Measurements from ENCODE around the gene CARHSP1. TPM values are rescaled to one million over a fixed set of nuclear protein-coding genes. Genes with fewer than 3 reads are reported as not detected.

Gene CARHSP1
- total and polyA plus RNA-seq, 2 of the 4 experiments (the other 2 are of a cell fraction) = 121 to 138 TPM

DNA sequence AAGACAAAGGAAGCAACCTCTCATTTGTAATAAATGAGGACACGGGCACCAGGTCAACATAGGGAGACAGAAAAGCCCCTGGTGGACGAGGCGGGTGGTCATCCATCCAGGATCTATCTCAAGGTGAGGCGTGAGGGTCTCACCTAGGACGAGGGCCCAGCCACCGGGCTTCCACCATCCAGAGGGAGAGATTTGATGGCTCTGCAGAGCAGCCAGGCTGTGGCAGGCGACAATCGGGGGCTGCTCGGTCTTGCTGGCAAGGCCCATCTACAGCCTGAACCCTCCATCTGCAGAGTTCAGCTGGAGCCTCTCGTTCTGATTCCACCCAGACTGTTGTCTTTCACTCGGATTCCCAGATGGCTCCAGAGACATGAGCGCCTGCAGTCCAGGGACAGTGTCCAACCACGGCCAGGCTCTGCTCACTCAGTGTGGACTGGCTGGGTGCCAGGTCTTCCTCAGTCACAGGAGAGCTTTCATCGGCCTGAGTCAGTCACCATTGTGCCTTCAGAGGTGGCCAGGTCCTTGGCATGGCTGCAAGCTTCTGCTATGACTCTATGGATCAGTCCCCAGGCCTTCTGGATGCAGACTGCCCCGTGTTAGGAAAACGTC is 19.2 kb upstream of the CARHSP1 start (continued):
- TF ChIP-seq, protein P1, sequence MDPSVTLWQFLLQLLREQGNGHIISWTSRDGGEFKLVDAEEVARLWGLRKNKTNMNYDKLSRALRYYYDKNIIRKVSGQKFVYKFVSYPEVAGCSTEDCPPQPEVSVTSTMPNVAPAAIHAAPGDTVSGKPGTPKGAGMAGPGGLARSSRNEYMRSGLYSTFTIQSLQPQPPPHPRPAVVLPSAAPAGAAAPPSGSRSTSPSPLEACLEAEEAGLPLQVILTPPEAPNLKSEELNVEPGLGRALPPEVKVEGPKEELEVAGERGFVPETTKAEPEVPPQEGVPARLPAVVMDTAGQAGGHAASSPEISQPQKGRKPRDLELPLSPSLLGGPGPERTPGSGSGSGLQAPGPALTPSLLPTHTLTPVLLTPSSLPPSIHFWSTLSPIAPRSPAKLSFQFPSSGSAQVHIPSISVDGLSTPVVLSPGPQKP (IDR thresholded peaks at IDR 0.05; ENCODE audit: borderline replicate concordance, low read depth, low read length) = no peak
- TF ChIP-seq FOS (IDR thresholded peaks at IDR 0.05; ENCODE audit: low read depth, low read length) (no peak), MAFK (IDR thresholded peaks at IDR 0.05; ENCODE audit: low read depth, low read length) (no peak), RFX5 (IDR thresholded peaks at IDR 0.05; ENCODE audit: low read depth, low read length) (no peak), NFE2L2 (IDR thresholded peaks at IDR 0.05; ENCODE audit: low read depth, low read length) (no peak)

DNA sequence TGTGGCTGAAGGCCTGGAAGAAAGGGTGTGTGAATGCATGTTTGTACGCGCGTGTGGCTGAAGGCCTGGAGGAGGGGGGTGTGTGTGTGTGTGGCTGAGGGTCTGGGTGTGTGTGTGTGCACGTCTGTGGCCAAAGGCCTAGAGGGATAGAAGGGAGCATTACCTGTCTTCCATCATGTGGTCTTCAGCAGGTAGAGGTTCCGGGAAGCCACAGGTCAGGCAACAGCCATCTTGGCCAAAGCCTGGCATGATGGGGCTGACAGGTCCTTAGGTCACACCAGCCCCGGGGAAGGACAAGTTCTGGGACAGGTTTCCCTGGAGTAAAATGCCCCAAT is 18.6 kb upstream of the CARHSP1 start:
- WGBS, 2 experiments (ENCODE audit: extremely low coverage in 2 of 2, insufficient read length in 1 of 2) = 100% methylated on average over 4 of the region's 6 CpGs; no CpG with 5 or more reads in 1 of the 2 experiments
- no peak overlapping the region for H3K9ac ChIP-seq (ENCODE audit: low read depth, low read length)
- H2BK15ac ChIP-seq (ENCODE audit: low read depth, low read length) = no peak overlapping the region
- H2BK5ac ChIP-seq (ENCODE audit: low read depth, low read length, poor library complexity, severe bottlenecking) = no peak overlapping the region
- no peak overlapping the region for H4K8ac ChIP-seq (ENCODE audit: low read depth in 2 of 2, low read length in 2 of 2)
- peaks cover 33% of the 10 kb centered on the region for H3K9me1 ChIP-seq (ENCODE audit: insufficient read depth, low read length)
- H3K56ac ChIP-seq (ENCODE audit: extremely low read depth, insufficient read depth, low read length) = no peak overlapping the region
- H3K23ac ChIP-seq (ENCODE audit: low read depth, low read length) = no peak overlapping the region
- peaks cover 27% of the 10 kb centered on the region for H3K4me1 ChIP-seq (ENCODE audit: control insufficient read depth, insufficient read depth, low read length)
- H2BK20ac ChIP-seq (ENCODE audit: low read depth, low read length) = no peak overlapping the region
- ChIA-PET CTCF (no interaction called here), POLR2A (ENCODE audit: unreplicated experiment) (no interaction called here)
- H3K9me3 ChIP-seq (ENCODE audit: control insufficient read depth, insufficient read depth, low read length) = no peaks in the 10 kb centered on the region
- H2BK120ac ChIP-seq (ENCODE audit: low read depth, low read length) = no peak overlapping the region
- H2AK5ac ChIP-seq (ENCODE audit: low read depth, low read length) = no peak overlapping the region
- no peak overlapping the region for H3K18ac ChIP-seq (ENCODE audit: low read depth, low read length)
- DNase-seq (no peak), ATAC-seq (ENCODE audit: low read depth) (no peak)
- H3K79me1 ChIP-seq (ENCODE audit: low read depth in 1 of 2, low read length in 2 of 2) = peaks cover 7 to 62% of the 10 kb centered on the region in 2 experiments; a peak in 3 of 4 replicates
- intact Hi-C loops (cut with micrococcal nuclease) = loop anchor here (5.0 to 10.0 kb wide), 2 partner anchors 57 to 120 kb away; no protein-coding TSS in a partner anchor
- H3K14ac ChIP-seq (replicated peaks; ENCODE audit: low read depth, low read length) = no peak overlapping the region; the same call in 1 of the 2 replicates
- no peak overlapping the region for H3K4ac ChIP-seq (ENCODE audit: low read depth, low read length)
- H3K4me2 ChIP-seq (ENCODE audit: low read depth, low read length) = no peak overlapping the region
- BruUV-seq (replicated peaks) = no TSS peak
- H2AFZ ChIP-seq (replicated peaks; ENCODE audit: low read length, poor library complexity) = no peak overlapping the region
- no peak overlapping the region for H3K4me3 ChIP-seq (ENCODE audit: insufficient read depth, low read depth, low read length)
- H4K20me1 ChIP-seq (ENCODE audit: insufficient read depth, low read length) = peaks cover 38% of the 10 kb centered on the region
- H3K27me3 ChIP-seq (ENCODE audit: control insufficient read depth, insufficient read depth, low read length) = no peaks in the 10 kb centered on the region
- H3K36me3 ChIP-seq (ENCODE audit: control insufficient read depth, insufficient read depth, low read length) = peaks cover 26% of the 10 kb centered on the region
- H4K91ac ChIP-seq (ENCODE audit: insufficient read depth, low read depth, low read length) = no peak overlapping the region
- no peak overlapping the region for H4K5ac ChIP-seq (ENCODE audit: low read depth, low read length)
- dilution Hi-C loops (cut with HindIII; ENCODE audit: low sequenced_read_pairs, unreplicated experiment) = no loop called here
- in situ Hi-C loops (cut with MboI; ENCODE audit: low sequenced_read_pairs) = no loop called here
- H3K27ac ChIP-seq (ENCODE audit: insufficient read depth, low read length) = no peak overlapping the region
- no peak overlapping the region for H2AK9ac ChIP-seq (replicated peaks; ENCODE audit: low read depth, low read length, poor library complexity)
- TF ChIP-seq RFX5 (IDR thresholded peaks at IDR 0.05; ENCODE audit: low read depth, low read length) (no peak), NFE2L2 (IDR thresholded peaks at IDR 0.05; ENCODE audit: low read depth, low read length) (no peak), MAZ (IDR thresholded peaks at IDR 0.05; ENCODE audit: borderline replicate concordance, low read depth, low read length) (no peak), POLR2A (IDR thresholded peaks at IDR 0.05; ENCODE audit: low read depth, low read length) (no peak)
- TF ChIP-seq, protein P2, sequence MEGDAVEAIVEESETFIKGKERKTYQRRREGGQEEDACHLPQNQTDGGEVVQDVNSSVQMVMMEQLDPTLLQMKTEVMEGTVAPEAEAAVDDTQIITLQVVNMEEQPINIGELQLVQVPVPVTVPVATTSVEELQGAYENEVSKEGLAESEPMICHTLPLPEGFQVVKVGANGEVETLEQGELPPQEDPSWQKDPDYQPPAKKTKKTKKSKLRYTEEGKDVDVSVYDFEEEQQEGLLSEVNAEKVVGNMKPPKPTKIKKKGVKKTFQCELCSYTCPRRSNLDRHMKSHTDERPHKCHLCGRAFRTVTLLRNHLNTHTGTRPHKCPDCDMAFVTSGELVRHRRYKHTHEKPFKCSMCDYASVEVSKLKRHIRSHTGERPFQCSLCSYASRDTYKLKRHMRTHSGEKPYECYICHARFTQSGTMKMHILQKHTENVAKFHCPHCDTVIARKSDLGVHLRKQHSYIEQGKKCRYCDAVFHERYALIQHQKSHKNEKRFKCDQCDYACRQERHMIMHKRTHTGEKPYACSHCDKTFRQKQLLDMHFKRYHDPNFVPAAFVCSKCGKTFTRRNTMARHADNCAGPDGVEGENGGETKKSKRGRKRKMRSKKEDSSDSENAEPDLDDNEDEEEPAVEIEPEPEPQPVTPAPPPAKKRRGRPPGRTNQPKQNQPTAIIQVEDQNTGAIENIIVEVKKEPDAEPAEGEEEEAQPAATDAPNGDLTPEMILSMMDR (conservative IDR thresholded peaks at IDR 0.05; ENCODE audit: low read depth, low read length) = no peak
